Left cardiac atrium (tissue), 4 donors: ENCODE data around the gene LMBRD1. TPM values are rescaled to one million over a fixed set of nuclear protein-coding genes. Genes with fewer than 3 reads are reported as not detected.
"Not testable (repeated sequence)": the region's sequence is repeated elsewhere in the genome, so short reads cannot be mapped to it uniquely, and the experiment has no call there.

Experiments used
- ATAC-seq, 2 donors: fragments of 200-7000 bp; cut with Tn5 transposase; one replicate each; pipeline ENCODE4 v1.9.1; 2020; ENCODE audit warnings: mild to moderate bottlenecking in 2 of 2, moderate library complexity in 2 of 2
- DNase-seq: peaks from one replicate; pipeline ENCODE4 v3.0.0-alpha.2; 2020
- intact Hi-C, 2 donors: fragments of 100-400 bp; cut with DNase I; formaldehyde crosslinking; loops; one replicate each; pipeline versions ENCODE4 v1.14.1 to v1.15.1; 2022 to 2023
- total RNA-seq, 2 donors: library from RNA; stranded (reverse); fragmentation: NEBNext Ultra II Directional; extraction: Animal tissue kit (Norgen Biotek cat#: 25700); gene quantifications; one replicate each; pipeline ENCODE4 v1.2.1, GENCODE V29; 2021
- donor health status: DM: no; HTN: yes; CAD: no.
- donor health status: DM: no; HTN: yes; CAD: no; lungs with severe emphysema.
- donor health status: DM: yes; HTN: yes; CAD: no.
- donor health status: Dilated cardiomyopathy.

The LMBRD1 gene
- total RNA-seq, 2 donors from 2014 or later = 38.6 to 46.2 TPM

GRCh38 chr6:69801711-69802110 is 4.9 kb upstream of the LMBRD1 start:
- intact Hi-C loops = no loop called here
- ATAC-seq (no peak), DNase-seq (no peak)

GRCh38 chr6:69801225-69801624 is 4.4 kb upstream of the LMBRD1 start:
- intact Hi-C loops = no loop called here
- DNase-seq = no peak
- no peak for ATAC-seq

GRCh38 chr6:69798796-69799195 is 2.0 kb upstream of the LMBRD1 start:
- intact Hi-C loops, ATAC-seq, DNase-seq: not testable (repeated sequence)

GRCh38 chr6:69796073-69796641 is 653 bp downstream of the LMBRD1 start:
- ATAC-seq (peak; percentile 8 to 52), DNase-seq (no peak)
- intact Hi-C loops = no loop called here

GRCh38 chr6:69795469-69796072 is 1.2 kb downstream of the LMBRD1 start:
- intact Hi-C loops = no loop called here
- DNase-seq (no peak), ATAC-seq (no peak)

GRCh38 chr6:69792292-69792691 is 4.5 kb downstream of the LMBRD1 start:
- intact Hi-C loops = no loop called here
- ATAC-seq (no peak), DNase-seq (no peak)

- intact Hi-C loops = no loop called here
- peak in 1 of 2 donors; percentile 47 for ATAC-seq
- no peak for DNase-seq
Observed at GRCh38 chr6:69791065-69791471, 5.7 kb downstream of the LMBRD1 start.

- intact Hi-C loops = no loop called here
- no peak for ATAC-seq
Observed at GRCh38 chr6:69790629-69791028, 6.2 kb downstream of the LMBRD1 start.

GRCh38 chr6:69789578-69789977 is 7.2 kb downstream of the LMBRD1 start:
- intact Hi-C loops = no loop called here
- ATAC-seq (no peak), DNase-seq (no peak)

More at GRCh38 chr6:69790629-69791028, 6.2 kb downstream of the LMBRD1 start:
- no peak for DNase-seq

- ATAC-seq, DNase-seq, intact Hi-C loops: not testable (repeated sequence)
Observed at GRCh38 chr6:69787436-69787835, 9.4 kb downstream of the LMBRD1 start.

- ATAC-seq = no peak
Observed at GRCh38 chr6:69785697-69786096, 11.1 kb downstream of the LMBRD1 start.

GRCh38 chr6:69784595-69785377 is 12.0 kb downstream of the LMBRD1 start:
- ATAC-seq (no peak), DNase-seq (no peak)
- intact Hi-C loops = no loop called here

More at GRCh38 chr6:69785697-69786096, 11.1 kb downstream of the LMBRD1 start:
- DNase-seq = no peak
- intact Hi-C loops = no loop called here

- intact Hi-C loops = no loop called here
- no peak for ATAC-seq
- no peak for DNase-seq
Observed at GRCh38 chr6:69783108-69783507, 13.7 kb downstream of the LMBRD1 start.

GRCh38 chr6:69780585-69781178 is 16.1 kb downstream of the LMBRD1 start:
- DNase-seq (no peak), ATAC-seq (no peak)
- intact Hi-C loops = no loop called here

GRCh38 chr6:69775941-69776340 is 20.9 kb downstream of the LMBRD1 start:
- no peak for ATAC-seq
- intact Hi-C loops = no loop called here
- DNase-seq = no peak

GRCh38 chr6:69775585-69775849 is 21.3 kb downstream of the LMBRD1 start:
- intact Hi-C loops = no loop called here
- no peak for ATAC-seq
- DNase-seq = no peak

GRCh38 chr6:69774740-69775584 is 21.8 kb downstream of the LMBRD1 start:
- no peak for DNase-seq
- intact Hi-C loops = no loop called here
- ATAC-seq = no peak

GRCh38 chr6:69771158-69771906 is 25.5 kb downstream of the LMBRD1 start:
- DNase-seq (no peak), ATAC-seq (no peak)
- intact Hi-C loops = no loop called here

- intact Hi-C loops = no loop called here
- DNase-seq = no peak
- no peak for ATAC-seq
Observed at GRCh38 chr6:69768664-69769063, 28.1 kb downstream of the LMBRD1 start.
